Activated CD4-positive, alpha-beta T cell treated with anti-CD3 and anti-CD28 coated beads for 24 hours (primary cell): ENCODE results near the gene RBM17.
A peak's percentile ranks its signal among the peaks of the same experiment; 100 is the strongest.
"Not testable (repeated sequence)": the region's sequence is repeated elsewhere in the genome, so short reads cannot be mapped to it uniquely, and the experiment has no call there.

Source experiments
- DNase-seq, 2 donors: peaks; one replicate each; pipeline ENCODE4 v3.0.0-alpha.2; 2020; ENCODE audit warnings: low read depth in 2 of 2

The RBM17 gene

DNA sequence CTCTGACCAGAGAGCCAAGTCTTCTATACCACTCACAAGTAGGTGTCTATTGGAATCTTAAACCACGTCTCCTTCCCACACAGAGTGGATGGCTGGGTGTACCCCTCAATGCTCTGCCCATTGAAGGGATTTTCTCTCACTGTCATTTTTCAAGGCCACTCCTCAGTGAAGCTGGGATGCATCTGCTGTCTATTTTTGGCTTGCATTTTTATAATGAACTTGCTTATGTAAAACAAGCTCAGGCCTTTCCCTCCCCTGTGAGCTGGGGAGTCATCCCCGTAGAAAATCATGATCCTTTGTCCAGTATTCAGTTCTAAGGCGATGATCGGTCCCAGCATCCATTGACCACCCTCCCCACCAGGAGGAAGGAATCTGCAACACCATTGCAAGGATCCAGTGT is 9.8 kb upstream of the RBM17 start:
- no peak for DNase-seq

DNA sequence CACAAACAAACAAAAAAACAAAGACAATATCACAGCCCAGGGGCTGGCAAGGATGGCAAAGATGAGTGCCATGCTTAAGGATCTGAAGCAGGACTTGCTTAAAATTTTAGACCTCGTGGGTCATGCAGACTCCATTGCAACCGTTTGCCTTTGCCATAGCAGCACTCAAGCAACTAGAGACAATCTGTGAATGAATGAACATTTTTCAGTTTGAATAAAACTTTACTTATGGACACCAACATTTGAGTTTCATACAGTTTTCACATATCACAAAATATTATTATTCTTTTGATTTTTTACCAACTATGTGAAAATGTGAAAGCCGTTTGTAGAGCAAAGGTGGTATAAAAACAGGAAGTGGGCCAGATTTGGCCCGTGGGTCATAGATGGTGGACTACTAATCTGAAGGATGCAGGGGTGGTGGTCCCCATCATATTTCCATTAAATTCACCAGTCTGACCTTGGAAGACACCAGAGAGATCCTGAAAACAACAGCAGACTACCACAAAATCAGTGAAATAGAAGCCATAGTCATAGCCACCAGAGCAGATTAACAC is 8.3 kb upstream of the RBM17 start:
- no peak for DNase-seq

DNA sequence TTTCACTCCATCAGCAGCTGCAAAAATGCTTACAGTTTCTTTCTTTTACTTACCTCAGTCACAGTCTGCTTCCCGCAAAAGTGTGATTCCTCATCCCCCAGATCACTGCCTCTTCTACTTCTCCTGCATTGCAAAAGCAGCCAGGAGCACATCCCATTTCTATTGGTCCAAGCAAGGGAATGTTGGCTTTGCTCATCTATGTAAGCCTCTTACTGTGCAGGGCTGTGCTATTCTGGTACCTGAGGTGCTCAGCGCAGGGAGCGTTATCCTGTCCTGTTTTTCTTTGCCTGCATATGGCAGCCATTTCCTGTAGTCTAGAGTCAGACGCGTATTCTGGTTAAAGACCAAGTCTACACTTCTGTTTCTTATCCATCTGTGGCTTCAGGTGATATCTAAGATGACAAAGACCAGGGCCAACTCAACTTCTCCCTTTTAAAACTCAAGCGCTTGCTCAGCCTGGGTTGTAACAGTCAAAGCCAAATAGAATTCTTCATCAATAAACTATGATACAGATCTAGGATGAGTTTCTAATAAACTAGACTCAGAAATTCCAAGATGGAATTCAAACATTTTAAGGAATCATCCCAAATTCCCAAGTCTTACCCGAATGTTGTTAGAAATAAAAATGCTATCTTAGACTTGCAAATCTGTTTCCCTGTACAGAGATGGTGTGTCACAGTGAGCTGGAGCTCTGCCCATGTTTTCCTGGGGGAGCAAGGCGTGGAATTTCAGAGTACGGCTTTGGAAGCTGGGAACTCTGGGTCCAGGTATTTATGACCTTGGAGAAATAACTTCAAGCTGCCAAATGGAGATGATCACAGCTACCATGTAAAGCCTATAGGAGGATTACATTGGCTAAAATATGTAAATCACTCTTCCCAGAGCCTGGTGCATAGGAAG is 6.1 kb upstream of the RBM17 start:
- no peak for DNase-seq

DNA sequence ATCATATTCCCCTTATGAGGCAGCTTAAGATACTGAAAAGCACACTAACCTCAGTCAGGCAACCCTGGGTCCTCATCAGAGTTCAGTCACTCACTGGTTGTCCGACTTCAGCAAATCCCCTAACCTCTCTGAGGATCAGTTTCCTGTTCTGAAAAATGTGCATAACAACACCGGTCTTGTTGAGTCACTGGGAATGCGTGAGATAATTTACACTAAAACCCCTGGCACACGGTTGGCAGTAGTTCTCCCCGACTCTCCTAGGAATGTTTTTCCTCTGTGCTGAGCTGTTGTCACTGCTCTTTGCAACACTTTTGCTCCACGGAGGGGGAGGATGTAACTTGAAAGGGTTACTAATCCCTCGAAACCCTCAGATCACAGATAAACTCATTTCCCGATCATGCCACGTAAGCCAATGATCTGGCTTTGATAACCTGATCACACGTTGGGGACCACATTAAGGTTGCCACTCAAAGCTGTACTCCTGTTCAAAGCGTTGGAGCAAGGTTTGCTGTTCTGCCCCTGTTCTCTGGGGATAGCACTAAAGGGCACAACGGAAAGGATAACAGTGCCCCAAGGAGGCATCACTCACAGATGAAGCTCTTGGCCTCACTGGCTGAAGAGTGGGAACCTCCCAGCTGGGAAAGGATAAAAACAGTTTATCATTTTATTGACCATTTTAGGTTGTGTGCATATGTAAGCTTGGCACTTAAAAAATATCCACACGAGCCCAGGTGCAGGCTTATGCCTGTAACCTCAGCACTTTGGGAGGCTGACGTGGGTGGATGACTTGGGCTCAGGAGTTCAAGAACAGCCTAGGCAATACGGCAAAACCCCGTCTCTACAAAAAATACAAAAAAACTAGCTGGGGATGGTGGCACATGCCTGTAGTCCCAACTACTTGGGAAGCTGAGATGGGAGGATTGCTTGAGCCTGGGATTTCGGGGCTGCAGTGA is 5.0 kb upstream of the RBM17 start:
- DNase-seq = no peak

DNA sequence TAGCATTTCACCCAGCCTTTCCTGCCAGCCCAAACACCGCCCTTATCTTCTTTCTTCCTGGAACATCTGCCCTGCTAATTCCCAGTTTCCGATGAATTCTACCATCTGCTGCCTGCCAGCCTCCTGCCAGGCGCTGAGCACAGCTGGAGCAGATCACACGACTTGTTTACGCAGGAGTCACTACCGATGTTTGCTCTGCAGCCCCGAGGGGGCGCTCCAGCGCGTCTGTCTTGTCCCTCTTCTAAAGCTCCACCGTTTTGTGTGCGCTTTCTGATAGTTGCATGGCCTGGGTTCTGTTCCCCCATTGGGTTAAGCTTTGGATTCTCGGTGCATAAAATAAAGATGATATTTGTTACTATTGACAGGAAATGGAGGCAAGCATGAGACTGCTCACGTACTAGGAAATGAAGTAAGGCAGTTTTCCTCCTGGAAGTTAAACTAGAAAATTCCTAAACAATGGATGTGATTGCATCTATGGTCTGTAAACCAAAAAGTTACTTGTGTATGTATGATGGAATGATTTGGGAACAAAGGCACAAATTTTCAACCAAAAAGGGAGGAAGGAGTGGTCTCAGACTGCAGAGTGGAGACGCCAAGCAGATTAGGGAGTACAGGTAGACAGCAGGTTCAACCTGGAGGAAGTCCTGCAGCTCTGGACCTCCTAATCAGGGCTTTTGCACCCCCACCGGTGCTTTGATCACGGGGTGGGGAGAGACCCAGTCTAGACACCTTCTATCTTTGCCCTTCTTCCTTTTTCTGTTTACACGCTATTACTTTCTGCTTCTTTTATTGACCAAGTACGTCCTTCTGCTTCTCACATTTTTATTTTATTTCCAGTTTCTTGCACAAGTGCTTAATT is 2.2 kb upstream of the RBM17 start:
- peak; percentile 86 to 87 for DNase-seq

DNA sequence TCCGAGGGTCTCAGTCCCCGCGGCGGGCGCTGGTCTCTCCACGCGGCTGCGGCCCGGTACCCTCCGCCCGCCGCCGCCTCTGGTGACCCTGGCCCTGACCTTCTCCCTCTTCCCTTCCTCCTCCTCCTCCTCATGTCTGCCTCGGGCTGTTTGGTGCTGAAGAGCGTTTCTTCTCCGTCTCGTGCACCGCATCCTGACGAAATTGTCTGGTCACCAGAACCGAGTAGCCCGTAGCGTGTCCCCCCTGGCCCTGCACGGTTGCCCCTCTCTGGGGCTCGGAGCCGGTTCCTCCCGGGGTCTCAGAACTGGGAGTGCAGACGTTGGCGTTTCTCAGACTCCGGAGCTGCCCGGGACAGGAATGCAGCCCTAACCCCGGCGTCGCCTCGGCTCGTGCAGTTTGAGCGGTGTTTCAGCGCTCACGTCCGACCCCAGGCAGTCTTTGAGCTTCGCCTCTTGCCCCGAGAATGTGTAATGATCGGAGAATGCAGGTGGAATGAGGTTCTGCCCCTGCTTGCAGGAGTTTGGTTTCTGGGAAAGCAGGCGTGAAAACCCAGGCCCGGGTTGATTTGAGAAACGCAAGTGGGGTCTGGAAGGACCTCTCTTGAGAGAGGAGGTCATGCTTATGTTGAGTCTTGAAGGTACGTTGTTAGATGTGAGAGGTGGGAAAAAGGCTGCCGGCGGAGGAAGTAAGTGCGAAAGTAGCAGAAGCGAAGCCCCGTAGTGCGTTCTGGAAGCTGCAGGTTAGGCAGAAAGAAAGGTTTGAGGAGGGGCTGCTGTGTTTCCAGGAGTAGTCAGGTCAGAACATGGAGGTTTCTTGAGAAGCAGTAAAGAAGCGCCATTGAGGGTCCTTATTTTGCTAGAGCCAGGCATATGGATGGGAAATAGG is 743 bp downstream of the RBM17 start:
- DNase-seq = no peak

DNA sequence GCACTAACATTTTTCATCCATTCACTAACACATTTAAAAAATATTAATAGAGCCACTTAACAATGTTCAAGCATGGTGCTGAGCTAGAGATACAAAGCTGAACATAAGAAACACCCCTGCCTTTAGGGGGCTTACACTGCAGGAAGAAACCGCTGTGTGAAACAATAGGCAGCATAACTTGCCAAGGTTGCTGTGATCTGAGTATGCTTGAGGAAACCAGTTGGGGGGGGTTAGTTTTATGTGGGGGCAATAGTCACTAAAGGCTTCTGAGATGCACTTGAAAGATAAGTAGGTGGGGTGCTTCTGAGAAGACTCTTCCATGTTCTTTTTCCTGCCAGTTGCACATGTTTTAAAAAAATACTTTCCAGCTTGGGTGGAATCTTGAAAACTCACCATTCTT is 2.8 kb downstream of the RBM17 start:
- no peak for DNase-seq

DNA sequence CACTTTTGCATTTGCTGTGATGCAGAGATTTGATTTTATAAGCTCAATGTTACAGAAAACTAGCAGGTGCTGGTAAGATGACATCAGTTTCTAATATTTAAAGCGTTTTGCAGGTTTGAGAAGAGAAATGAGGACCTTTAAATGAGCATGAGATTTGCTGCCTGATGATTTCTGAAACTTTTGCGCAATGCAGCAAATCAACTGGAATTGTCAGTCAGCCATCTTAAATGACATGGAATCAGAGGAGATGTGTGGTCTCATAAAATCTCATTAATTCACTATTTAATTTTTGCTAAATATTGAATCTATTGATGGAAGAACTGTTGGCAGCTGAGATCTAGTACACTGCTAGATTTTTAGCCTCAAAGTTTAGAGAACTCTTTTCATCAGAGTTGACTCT is 3.9 kb downstream of the RBM17 start:
- no peak for DNase-seq

DNA sequence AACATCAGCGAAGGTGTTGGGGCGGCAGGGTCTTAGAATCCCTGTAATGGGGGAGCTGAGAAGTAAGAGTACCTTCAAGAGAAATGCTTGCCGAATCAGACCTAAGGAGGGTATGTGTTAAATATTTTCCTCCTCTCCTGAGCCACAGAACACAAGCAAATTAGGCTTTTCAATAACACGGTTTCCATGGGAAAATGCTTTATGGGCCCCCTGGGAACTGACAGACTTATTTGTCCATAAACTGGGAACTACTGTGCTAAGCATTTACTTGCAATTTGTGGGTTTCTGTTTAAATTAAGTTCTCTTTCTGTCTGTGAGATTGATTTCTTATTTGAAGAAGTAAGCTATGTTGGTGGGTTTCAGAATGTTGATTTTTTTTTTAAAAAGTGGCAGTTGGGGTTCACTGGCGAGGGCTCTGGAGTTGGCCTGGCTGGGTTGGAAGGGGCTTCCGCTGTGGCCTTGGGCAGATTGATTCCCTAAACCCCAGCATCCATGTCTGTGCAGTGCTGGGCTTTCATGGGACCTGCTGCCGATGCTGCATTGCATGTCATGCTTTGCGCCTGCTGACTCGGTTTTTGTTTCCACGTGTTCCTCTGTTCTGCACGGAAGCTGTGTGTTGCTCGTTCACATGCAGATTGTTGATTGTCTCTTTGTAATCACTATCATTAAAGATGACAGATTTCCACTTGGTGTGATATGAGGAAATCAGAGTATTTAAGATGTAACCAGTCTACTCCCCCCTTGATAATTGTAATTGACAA is 7.2 kb downstream of the RBM17 start:
- no peak for DNase-seq

DNA sequence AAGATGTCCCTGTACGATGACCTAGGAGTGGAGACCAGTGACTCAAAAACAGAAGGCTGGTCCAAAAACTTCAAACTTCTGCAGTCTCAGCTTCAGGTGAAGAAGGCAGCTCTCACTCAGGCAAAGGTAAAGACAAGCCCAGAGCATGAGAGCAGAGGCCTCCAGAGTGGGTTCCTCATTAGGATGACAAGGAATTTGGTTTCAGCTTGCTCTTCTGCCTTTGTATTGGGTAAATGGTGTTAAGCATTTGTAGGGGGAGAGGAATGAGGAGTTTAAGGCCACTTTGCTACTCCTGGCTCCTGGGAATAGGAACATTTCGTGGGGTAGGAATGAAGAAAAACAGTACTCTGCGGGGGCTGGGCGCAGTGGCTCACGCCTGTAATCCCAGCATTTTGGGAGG is 8.2 kb downstream of the RBM17 start:
- DNase-seq = no peak

DNA sequence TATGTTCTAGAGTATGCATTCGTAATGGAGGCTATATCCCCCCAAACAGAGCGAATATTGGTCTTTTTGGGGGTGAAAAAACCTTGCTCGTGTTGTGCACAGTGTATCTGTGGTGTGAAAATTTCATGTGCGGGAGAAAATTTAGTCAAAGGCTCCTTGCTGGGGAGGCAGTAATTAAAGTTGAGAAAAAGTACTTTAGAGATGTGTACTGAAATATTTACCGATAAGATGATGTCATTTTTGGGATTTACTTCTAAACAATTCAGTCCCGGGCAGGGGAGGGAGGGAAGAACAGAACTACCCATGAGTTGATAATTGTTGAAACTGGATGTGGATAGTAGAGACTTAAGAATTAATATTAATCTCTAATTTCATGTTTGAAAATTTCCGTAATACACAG is 9.3 kb downstream of the RBM17 start:
- DNase-seq = no peak

DNA sequence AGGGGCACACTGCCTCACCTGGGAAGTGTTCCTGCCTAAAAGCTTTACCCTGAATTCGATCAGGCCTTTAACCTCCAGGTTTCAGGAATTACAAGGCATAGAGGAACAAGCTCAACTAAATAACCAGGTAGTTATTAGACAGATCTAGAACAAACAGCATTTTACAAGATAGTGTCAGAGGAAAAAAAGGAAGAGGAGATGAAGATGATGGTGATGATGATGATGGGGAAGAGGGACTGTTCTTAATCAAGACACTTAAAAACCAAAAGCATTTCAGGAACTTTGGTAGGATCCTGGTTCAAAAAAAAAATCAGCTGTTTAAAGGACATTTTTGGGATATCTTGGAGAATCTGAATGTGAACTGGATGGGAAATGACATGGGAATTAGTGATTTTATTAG is 11.5 kb downstream of the RBM17 start:
- DNase-seq = no peak

DNA sequence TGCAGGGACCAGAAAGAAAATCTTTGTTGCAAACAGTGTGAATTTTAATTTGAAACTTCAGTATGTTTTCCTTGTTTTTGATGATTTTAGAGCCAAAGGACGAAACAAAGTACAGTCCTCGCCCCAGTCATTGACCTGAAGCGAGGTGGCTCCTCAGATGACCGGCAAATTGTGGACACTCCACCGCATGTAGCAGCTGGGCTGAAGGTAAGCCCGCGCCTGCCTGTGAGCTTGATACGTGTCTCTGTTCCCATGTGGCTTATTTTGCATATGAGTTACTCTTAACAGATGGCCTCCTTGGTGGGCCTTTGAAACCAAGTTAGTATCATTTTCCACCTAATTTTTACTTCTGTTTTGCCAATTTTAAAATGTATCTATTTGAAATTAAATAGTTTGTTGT is 12.3 kb downstream of the RBM17 start:
- DNase-seq = no peak

DNA sequence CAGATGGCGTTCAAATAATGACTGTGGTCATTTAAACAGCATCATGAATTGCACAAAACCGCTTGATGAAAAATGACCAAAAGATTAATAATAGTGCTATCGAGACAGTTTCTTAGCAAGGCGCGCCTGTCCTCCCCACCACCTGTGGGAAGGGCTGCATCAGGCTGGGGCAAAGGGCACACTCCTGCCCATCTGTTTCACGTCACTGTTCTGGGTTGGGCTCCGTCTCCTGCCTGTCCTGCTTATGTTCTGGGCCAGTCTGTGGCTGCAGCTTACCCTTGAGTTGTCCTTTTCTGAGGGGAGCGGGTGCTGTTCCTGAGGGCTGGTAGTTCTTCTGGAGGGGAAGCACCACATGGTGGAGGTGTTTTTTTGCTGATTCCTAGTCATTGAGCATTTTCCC is 13.3 kb downstream of the RBM17 start:
- DNase-seq = no peak

DNA sequence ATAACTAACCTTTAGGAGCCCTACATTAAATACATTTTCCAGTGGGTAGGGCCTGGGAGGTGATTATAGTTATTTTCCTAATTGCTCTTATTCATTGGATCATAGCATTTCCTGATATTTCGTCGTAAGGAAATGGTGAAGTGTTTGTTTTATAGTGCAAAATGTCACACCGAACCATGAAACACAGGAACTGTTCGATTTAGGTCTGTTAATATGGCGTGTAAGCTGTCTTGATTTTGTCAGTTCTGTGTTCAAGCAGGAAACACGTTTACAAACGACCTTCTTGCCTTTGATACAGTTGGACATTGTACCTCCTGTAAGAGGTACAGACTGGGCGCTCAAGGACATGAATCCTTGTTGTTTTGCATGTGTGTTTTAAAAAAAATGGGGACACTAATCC is 14.8 kb downstream of the RBM17 start:
- no peak for DNase-seq

DNA sequence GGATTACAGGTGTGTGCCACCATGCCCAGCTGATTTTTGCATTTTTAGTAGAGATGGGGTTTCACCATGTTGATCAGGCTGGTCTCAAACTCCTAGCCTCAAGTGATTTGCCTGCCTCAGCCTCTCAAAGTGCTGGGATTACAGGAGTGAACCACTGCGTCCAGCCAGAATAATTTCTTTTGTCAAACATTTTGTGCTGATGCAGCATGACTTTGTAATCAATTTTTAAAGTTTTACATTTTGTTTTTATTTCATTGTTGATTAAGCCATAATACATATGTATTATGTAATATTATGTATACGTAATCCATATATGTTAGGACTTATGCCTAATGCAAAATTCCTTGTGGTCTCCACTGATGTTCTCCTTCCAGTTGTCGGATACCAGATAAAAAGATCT is 18.8 kb downstream of the RBM17 start:
- DNase-seq = not testable (repeated sequence)

DNA sequence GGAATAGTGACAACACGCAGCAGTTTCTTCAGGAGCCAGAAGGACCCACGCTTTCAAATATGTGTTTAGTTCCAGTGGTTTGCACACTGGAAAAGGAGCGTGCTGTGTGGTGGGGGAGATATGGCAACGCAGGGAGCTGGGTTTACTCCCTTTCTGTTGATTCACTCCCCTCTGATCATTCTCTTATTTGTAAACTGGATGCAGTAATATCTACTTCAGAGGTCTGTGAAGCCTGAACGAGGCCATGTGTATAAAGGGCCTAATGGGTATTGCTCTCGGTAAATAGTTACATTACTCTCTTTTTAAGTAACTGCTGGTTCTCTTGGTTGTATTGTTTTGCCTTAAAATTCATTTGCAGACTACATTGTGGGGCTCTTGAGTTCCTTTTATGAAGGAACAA is 19.2 kb downstream of the RBM17 start:
- DNase-seq = no peak

DNA sequence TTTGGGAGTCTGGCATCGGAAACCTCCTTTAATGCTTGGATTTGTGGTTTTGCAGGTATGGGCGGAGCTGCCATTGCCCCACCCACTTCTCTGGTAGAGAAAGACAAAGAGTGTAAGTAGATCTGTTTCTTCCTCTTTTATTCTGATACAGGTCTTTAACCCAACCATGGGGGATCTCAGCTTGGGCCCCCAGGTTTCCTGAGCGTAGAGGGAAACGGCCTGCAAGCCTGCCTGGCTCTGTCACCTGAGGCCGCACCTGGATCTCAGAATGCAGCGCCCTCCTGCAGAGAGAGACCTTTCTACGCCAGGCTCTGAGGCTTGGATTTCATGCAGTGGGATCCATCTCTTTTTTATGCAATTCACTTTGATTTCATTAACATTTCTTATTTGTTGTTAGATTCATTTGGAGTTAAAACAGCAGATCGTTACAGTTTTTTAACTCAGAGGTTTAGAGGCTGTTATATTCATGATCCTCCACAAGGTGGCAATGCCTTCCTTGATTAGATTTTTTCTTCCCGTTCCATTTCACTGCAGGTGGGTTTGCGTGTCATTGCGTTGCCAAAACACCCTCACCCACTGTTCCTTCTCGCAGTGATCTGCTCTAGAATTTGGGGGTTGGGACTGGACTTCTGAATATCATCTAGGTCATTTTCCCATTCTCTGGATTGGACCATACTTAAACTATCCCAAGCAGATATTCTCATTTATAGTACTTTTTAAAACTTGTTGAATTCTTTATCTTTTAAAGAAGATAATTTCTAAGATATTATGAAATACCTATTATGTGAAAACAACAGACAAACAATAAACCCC is 20.0 kb downstream of the RBM17 start:
- DNase-seq = no peak

DNA sequence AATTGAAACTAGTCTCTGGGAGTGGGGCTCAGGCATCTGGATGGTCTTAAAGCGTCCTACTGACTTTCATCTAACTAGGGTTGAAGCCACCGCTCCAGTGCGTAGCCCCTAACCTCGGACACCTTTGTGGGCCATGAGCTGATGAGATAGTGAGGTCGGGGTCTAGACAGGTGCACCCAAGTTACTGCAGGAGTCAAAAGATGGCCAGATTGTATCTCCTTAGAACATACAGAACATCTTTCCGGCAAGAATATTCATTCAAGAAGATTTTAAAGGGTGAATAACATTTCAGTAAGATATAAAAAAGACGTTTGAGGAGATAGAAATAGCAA is 20.6 kb downstream of the RBM17 start:
- no peak for DNase-seq
